GM21528 (cell line): ENCODE results near the gene TOR1A.
"Not testable (repeated sequence)": the region's sequence is repeated elsewhere in the genome, so short reads cannot be mapped to it uniquely, and the experiment has no call there.

ENCODE experiments used
- ATAC-seq: cut with Tn5 transposase; IDR thresholded peaks from one replicate; pipeline ENCODE4 v1.9.1; 2021; ENCODE audit warnings: mild to moderate bottlenecking, moderate library complexity; ENCODE audit not compliant: unreplicated experiment, low FRiP score

The TOR1A gene

DNA sequence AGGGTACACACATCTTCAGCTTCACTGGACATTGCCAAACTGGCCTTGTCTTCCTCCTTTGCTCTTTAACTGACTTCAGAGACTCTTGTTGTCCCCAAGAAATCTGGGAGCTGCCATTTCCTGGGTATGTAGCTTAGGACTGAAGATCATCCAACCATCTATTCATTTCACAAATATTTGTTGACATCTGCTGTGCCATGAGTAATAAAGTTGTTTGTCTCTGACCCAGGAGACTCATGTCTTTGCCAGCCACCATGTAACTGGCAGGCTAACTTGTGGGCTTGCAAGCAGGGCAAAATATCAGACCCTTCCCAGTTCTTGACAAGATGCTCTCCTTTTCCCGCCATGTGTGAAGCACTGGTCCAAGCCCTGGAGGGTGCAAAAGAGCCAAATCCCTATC is 38.1 kb downstream of the TOR1A start:
- no peak for ATAC-seq

DNA sequence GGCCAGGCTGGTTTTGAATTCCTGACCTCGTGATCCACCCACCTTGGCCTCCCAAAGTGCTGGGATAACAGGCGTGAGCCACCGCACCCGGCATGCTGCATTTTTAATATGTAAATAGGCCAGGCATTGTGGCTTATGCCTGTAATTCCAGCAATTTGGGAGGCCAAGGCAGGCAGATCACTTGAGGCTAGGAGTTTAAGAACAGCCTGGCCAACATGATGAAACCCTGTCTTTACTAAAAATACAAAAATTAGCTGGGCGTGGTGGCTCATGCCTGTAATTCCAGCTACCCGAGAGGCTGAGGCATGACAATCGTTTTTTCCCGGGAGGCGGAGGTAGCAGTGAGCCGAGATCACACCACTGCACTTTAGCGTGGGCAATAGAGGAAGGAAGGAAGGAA is 39.0 kb downstream of the TOR1A start:
- ATAC-seq, result not testable (repeated sequence)

DNA sequence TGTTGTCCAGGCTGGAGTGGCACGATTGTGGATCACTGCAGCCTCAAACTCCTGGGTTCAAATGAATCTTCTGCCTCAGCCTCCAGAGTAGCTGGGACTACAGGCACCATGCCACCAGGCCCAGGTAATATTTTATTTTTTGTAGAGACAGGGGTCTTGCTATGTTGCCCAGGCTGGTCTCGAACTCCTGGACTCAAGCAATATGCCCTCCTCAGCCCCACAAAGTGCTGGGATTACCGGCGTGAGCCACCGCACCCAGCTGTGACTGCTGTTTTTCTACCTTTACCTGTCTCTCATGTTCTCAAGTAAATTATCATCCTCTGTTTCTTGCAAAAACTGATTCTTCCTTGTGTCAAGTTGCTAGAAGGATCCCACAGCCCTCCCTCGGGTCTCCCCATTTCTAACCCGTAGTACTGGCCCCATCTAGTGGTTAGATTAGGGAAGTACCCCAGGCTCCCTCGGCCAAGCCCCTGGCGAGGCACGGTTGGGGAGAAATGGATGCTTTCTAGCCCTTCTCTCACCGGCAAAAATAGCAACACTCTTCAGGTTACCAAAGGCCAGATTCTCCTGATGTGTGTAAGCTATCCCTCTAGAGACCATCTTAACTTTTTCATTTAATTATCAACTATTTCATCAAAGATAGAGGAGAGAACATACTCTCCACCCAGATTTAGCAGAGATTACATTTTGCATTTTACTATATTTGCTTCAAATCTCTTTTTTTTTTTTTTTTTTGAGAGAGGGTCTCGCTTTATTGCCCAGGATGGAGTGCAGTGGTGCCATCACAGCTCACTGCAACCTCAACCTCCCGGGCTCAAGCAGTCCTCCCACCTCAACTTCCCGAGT is 40.2 kb downstream of the TOR1A start:
- ATAC-seq, result no peak

DNA sequence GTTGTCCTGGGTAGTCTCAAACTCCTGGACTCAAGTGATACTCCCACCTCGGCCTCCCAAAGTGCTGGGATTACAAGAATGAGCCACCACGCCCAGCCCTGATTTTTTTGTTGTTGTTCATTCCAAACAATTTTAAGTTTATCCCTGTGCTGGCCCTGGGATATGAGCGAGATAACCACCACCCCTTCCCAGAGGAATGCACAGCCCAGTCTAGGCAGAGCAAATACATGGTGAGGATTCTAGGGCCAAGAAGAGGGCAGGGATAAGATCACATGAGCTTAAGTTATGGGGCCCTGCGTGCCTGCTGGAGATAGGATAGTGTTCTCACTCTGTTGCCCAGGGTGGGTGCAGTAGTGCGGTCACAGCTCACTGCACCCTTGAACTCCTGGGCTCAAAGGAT is 42.0 kb downstream of the TOR1A start:
- ATAC-seq, result no peak

DNA sequence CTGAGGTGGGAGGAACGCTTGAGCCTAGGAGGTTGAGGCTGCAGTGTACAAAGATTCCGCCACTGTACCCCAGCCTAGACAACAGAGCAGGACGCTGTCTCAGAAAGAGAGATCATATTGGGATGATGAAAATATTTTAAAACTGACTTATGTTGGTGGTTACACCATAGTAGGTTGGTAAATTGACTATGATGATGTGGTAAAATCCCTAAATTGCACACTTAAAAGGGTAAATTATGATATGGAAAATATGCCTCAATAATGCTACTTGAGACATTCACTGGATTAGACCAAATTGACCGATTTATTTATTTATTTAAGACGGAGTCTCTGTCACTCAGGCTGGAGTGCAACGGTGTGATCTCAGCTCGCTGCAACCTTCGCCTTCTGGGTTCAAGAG is 42.8 kb downstream of the TOR1A start:
- ATAC-seq, result no peak

DNA sequence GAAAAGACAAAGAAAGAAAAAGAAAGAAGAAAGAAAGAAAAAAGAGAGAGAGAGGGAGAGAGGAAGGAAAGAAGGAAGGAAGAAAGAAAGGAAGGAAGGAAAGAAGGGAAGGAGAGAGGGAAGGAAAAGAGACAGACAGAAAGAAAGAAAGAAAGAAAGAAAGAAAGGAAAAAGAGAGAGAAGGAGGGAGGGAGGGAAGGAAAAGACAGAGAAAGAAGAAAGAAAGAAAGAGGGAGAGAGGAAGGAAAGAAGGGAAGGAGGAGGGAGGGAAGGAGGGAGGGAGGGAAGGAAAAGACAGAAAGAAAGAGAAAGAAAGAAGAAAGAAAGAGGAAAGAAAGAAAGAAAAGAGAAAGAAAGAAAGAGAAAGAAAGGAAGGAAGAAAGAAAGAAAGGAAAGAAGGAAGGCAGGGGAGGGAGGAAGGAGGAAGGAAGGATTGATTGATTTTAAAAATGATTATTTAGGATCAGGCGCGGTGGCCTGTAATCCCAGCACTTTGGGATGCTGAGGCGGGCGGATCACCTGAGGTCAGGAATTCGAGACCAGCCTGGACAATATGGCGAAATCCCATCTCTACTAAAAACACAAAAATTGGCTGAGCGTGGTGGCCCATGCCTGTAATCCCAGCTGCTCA is 44.3 kb downstream of the TOR1A start:
- ATAC-seq, result no peak

DNA sequence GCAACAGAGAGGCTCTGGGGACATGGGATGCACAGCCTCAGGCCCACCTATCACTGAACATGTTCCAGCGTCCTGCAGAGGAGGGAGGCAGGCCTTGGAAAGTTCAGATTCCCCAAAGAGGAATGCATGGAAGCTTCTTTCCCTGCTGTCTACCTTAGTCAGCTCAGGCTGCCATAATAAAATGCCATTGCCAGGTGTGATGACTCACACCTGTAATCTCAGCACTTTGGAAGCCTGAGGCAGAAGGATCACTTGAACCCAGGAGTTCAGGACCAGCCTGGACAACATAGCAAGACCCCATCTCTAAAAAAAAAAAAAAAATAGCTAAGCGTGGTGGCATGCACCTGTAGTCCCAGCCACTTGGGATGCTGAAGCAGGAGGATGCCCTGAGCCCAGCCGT is 45.5 kb downstream of the TOR1A start:
- no peak for ATAC-seq

DNA sequence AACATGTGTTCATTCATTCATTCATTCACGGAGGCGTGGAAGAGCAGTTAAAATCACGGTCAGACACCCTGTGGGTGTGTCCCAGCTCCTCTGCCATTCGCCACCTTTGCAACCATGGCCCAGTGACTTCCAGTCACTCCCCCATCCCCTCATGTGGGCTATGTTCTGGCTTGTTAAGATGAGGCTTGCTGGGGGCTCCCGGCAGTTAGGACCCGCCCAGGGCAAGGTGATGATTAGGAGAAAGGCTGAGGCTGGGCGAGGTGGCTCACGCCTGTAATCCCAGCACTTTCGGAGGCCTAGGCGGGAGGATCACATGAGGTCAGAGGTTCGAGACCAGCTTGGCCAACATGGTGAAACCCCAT is 46.2 kb downstream of the TOR1A start:
- no peak for ATAC-seq

DNA sequence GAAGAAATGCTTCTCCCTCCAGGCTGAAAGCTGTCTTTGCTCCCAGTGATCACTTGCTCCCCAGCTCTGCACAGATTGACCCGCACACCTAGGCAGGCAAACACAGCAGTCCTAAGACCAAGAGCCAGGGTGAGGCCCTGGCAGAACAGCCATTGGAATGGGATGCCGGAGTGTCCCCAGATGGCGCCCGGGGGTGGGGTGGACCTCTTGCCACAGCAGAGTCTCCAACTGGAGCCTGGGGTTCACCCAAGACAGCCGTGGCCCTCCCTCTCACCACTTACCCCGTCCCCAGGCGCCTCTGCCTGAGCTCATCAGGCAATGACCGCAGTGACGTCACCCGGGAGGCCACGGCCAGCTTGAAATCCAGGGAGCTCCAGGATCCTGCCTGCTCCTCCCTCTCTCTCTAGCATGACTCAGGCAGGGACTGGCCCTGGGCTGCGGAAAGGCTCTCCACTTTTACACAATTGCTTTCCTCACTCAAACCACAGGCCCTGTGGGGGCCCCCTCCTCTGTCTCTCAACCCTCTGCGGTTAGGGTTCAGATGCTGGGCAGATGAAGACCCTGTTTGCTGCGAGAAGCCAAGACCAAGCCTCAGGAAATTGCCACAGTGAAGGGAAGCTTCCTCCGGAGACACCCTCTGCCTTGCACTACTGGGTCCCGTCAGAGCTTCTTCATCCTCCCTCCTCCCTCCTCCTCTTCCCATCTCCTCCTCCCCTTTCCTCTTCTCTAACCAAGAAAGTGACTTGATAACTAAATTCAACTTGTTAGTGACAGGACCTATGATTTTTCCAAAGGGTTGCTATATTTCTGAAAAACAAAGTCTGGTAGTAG is 46.8 kb downstream of the TOR1A start:
- ATAC-seq, result no peak

DNA sequence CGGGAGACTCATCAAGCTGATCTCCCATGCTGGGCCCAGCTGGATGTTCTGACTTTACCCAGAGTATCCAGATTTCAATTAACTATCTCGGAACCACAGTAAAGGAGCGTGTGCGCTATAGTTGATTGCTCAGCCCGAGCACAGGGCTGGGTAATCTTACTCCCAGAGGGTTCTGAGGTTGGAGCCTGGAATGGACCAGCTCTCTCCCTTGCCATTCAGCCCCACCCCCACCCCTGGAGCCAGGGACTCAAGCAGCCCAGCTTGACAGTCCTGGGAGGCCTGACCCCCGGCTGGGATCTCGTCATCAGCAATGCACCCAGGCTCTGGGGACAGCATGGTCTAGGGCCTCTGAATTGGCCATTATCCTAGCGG is 47.4 kb downstream of the TOR1A start:
- no peak for ATAC-seq

DNA sequence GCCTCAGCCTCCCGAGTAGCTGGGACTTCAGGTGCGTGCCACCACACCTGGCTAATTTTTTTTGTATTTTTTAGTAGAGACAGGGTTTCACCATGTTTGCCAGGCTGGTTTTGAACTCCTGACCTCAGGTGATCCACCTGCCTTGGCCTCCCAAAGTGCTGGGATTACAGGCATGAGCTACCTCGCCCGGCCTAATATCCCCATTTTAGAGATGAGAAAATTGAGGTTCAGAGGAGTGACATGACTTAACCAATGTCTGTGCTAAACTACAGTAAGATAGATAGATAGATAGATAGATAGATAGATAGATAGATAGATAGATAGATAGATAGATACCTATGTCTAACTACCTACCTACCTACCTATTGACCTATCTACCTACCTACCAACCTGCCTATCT is 47.8 kb downstream of the TOR1A start:
- ATAC-seq, result not testable (repeated sequence)

DNA sequence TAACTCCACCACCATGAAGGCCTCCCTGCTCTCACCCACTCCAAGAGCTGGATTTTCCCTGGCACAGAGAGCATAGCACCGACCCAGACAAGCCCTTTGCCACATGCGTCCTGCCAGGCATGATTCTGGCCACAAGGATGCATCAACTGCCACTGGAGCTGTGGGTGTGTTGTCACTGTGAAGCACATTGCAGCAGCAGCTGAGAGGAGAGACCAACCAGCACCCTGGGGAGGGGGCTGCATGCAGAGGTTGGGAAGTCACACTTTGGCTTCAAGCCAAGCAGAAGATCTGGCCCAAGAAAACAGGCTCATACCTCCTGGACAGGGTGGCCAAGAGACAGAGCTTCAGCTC is 48.5 kb downstream of the TOR1A start:
- no peak for ATAC-seq

DNA sequence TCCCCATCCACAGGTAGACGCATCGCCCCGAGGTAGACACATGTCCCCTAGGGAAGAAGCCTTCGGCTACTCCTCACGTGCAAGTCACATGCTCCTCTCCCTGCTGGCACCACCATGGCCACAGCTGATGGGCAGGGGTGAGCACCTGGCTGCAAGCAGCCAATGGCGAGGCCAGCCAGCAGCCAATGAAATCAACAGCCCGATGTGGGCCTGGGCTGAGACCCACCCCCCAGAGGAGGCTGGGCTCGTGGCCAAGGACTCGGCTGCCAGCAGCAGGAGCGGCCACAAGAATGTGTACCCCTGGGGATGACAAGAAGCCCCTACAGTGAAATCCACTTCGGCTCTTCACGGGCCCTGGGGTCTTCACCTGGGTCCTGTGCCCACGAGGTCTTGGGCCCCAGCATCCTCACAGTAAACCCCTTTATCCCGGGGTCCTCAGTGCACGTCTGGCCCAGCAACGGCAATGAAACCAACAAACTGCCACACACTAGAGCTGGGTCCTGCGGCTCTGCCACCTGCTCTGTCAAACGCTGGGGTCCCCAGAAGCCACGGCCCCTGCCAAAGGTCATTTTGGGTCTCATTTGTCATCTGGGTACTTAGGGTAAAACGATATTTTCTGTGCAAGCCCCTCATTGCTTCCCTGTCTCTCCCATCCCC is 49.0 kb downstream of the TOR1A start:
- no peak for ATAC-seq

DNA sequence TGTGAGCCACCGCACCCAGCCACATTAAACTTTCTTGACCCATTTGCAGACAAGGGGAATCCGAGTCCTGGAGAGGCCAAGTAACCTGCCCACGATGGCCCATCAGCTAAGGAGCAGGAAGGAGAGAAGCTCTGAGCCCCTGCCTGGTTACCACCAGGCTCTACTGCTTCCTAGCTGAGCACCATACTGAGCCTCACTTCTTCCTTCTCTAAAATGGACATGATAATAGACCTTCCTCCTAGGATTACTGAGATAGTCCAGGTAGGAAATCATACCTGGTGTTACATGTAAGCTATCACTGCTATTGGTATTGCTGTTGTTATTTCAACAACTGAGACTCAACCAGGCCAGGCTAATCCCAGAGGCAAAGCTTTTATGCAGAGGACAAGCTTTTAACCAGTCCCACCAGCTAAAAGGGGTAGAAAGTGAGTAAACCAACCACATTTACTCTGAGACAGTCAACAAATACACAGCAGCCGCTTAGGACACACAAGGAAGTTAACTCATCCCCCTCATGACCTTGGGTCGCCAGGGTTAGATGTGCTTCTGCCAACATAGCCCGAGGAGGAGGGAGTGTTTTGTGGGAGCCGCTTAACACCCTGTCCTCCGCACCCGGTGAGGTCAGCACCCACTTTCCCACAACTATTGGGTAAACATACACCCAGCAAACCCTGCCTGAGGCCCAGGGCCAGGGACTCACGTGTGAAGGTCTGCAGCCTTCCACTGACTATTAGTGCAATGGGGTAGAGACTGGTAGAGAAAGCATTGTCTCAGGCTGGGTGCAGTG is 50.5 kb downstream of the TOR1A start:
- no peak for ATAC-seq

DNA sequence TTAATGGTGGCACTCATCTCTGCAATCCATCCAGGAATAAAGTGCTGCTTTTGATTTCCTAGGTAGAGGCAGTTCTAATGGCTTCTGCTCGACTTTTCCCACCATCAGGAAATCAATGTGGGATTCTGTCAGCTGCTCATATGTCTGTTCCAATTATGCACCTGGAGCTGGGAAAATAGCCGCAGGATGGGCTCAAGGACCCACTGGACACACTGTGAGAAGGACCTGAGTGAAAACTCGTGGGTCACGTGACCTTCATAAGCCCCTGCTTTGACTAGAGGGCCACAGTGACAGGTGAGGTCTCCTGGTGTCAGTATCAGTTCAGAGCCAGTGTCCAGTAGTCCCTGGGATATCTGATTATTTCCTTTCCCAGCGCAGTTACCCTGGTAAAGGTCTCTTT is 53.2 kb downstream of the TOR1A start:
- no peak for ATAC-seq

DNA sequence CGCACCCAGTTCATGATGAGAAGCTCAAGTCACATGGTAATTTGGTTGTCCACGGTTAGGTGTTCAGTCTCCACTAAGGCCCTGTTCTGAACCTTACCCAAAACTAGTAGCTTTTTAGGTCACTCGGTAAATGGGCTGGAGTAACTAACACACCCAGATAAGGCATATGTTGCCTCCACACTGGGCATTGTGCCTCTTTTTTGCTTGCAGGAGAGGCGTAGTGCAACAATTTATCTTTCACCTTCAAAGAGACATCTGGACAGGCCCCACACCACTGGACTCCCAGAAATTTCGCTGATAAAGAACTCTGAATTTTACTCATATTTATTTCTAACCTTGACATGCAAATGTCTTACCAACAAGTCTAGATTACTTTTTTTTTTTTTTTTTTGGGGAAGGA is 54.3 kb downstream of the TOR1A start:
- no peak for ATAC-seq

DNA sequence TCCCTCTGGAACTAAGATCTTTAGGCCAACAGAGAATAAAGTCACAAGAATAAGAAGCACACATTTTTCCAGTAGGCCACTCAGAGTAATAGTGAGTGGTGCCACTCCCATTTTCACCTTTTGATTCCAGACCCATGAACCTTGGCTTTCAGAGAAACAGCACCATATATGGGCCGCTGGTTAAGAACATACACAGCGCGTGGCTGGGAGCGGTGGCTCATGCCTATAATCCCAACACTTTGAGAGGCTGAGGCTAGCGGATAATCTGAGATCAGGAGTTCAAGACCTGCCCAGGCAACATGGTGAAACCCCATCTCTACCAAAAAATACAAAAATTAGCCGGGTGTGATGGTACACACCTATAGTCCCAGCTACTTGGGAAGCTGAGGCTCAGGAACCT is 55.5 kb downstream of the TOR1A start:
- ATAC-seq, result no peak

DNA sequence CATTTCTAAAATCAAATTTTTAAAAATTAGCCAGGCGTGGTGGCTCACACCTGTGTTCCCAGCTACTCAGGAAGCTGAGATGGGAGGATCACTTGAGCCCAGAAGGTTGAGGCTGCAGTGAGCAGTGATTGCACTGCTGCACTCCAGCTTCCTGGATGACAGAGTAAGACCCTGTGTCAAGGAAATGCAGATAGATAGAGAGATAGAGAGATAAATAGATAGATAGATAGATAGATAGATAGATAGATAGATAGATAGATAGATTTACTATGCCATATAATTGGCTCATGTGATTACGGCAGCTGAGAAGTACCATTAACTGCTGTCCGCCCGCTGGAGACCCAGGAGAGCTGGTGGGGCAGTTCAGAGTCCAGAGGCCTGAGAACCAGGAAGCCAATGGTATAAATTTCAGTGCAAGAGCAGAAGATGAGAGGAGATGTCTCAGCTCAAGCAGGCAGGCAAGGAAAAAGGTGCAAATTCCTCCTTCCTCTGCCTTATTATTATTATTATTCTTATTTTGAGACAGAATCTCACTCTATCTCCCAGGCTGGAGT is 58.1 kb downstream of the TOR1A start:
- no peak for ATAC-seq

DNA sequence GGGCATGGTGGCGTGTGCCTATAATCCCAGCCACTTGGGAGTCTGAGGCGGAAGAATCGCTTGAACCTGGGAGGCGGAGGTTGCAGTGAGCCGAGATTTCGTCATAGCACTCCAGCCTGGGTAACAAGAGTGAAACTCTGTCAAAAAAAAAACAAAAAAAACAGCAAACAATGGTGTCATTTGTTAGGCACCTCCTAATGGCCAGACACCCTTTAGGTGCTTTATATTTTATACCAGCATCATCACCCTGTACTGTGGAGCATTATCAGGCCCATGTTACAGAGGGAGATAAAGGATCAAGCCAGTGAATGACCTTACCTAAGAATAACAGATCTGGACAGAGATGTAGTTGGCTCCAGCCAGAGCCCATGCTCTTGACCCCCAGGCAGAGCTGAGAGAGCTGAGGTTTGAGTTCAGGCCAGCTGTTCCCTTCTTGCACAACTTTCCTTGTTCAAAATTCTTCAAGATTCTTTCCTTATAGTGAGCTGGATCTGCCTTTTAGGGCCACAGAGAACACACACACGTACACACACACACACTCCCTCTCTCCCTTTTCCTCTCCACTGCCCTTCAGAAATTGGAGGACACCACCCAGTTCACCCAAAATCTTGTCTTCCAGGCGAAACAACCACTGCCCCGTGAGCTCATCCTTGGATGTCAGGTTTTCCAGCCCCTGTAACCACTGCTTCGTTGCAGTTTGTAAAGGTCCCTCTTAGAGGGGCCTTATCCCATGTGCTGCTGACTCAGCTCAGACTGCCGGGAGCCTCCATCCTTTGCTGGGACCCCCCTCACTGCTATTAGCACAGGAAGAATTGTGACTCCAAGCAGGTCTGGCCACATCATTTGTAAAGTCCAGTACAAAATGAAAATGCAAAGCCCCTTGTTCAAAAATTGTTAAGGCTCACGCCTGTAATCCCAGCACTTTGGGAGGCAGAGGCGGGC is 60.7 kb downstream of the TOR1A start:
- ATAC-seq, result no peak
